Osteoblast (primary cell): ENCODE measurements around the gene MAP3K2. TPM values are rescaled to one million over a fixed set of nuclear protein-coding genes. Genes with fewer than 3 reads are reported as not detected.

ENCODE experiments used
- DNase-seq: peaks from one replicate; pipeline ENCODE4 v3.0.0; 2011; ENCODE audit warnings: low spot score, mixed read lengths; ENCODE audit not compliant: insufficient read length; ENCODE audit errors: missing footprints
- H2AFZ ChIP-seq: 2 replicates; pipeline ENCODE4 v1.6.0; 2011; ENCODE audit warnings: mild to moderate bottlenecking, low read length
- H3K27ac ChIP-seq: 2 replicates; pipeline ENCODE4 v1.5.1; 2011; ENCODE audit warnings: mild to moderate bottlenecking, low read depth, low read length, moderate library complexity
- H3K27me3 ChIP-seq: 2 replicates; pipeline ENCODE4 v1.6.0; 2012; ENCODE audit warnings: mild to moderate bottlenecking, control low read depth, inconsistent platforms, low read length, moderate library complexity; ENCODE audit not compliant: insufficient read depth
- H3K36me3 ChIP-seq: 2 replicates; pipeline ENCODE4 v1.5.1; 2011; ENCODE audit warnings: mild to moderate bottlenecking, low read length, control low read depth, moderate library complexity; ENCODE audit not compliant: insufficient read depth
- H3K4me1 ChIP-seq: 2 replicates; pipeline ENCODE4 v1.5.1; 2011; ENCODE audit warnings: mild to moderate bottlenecking, low read length, control low read depth, moderate library complexity; ENCODE audit not compliant: insufficient read depth
- H3K4me2 ChIP-seq: 2 replicates; pipeline ENCODE4 v1.6.0; 2011; ENCODE audit warnings: mild to moderate bottlenecking, low read length; ENCODE audit not compliant: insufficient read depth
- H3K4me3 ChIP-seq: fragments of 200-600 bp; sonication (generic); 3 replicates; pipeline ENCODE4 v1.5.1; 2012; ENCODE audit warnings: mild to moderate bottlenecking, low read length, inconsistent platforms; ENCODE audit not compliant: insufficient read depth
- H3K79me2 ChIP-seq: 2 replicates; pipeline ENCODE4 v1.6.0; 2012; ENCODE audit warnings: mild to moderate bottlenecking, low read length, control low read depth, inconsistent platforms; ENCODE audit not compliant: insufficient read depth
- H3K9me3 ChIP-seq: 2 replicates; pipeline ENCODE4 v1.5.1; 2011; ENCODE audit warnings: low read depth, low read length, control low read depth
- H4K20me1 ChIP-seq: 2 replicates; pipeline ENCODE4 v1.6.0; 2012; ENCODE audit warnings: mild to moderate bottlenecking, low read length, control low read depth; ENCODE audit not compliant: insufficient read depth
- CTCF ChIP-seq: IDR thresholded peaks from 2 replicates; pipeline ENCODE4 v1.5.1; 2011; ENCODE audit warnings: mild to moderate bottlenecking, low read depth, low read length, moderate library complexity; ENCODE audit errors: extremely low read depth
- total RNA-seq: library from RNA; depleted of rRNA; stranded (reverse); fragments of >200 nt; gene quantifications from 2 replicates; pipeline ENCODE4 v1.2.3, GENCODE V29; 2012

The MAP3K2 gene
- total RNA-seq, 1 donor = 64.1 TPM

GRCh38 chr2:127400897-127401756, 13.4 kb upstream of the MAP3K2 start:
- H3K27ac ChIP-seq = no peak overlapping the region
- H3K4me3 ChIP-seq = no peak overlapping the region
- peaks cover 12% of the 10 kb centered on the region for H3K4me1 ChIP-seq
- no peaks in the 10 kb centered on the region for H3K36me3 ChIP-seq
- H2AFZ ChIP-seq = no peak overlapping the region
- TF ChIP-seq CTCF = no peak
- H3K27me3 ChIP-seq = no peaks in the 10 kb centered on the region
- no peaks in the 10 kb centered on the region for H3K79me2 ChIP-seq
- no peaks in the 10 kb centered on the region for H4K20me1 ChIP-seq
- H3K4me2 ChIP-seq = no peak overlapping the region
- no peaks in the 10 kb centered on the region for H3K9me3 ChIP-seq
- no peak for DNase-seq

- H3K9me3 ChIP-seq = no peaks in the 10 kb centered on the region
Measured at GRCh38 chr2:127400533-127400896, 12.7 kb upstream of the MAP3K2 start.

GRCh38 chr2:127398239-127398590, 10.4 kb upstream of the MAP3K2 start:
- peak; percentile 99 for DNase-seq
- Histone ChIP-seq H3K4me3 (peak overlapping the region; percentile 6), H3K27me3 (no peaks in the 10 kb centered on the region), H3K9me3 (no peaks in the 10 kb centered on the region), H3K79me2 (no peaks in the 10 kb centered on the region), H4K20me1 (no peaks in the 10 kb centered on the region), H2AFZ (peak overlapping the region; percentile 48), H3K4me1 (peaks cover 12% of the 10 kb centered on the region), H3K36me3 (no peaks in the 10 kb centered on the region), H3K27ac (no peak overlapping the region), H3K4me2 (peak overlapping the region; percentile 55)
- no peak for TF ChIP-seq CTCF

More at GRCh38 chr2:127400533-127400896, 12.7 kb upstream of the MAP3K2 start:
- DNase-seq = no peak
- no peak for TF ChIP-seq CTCF
- Histone ChIP-seq H3K79me2 (no peaks in the 10 kb centered on the region), H3K27me3 (no peaks in the 10 kb centered on the region), H2AFZ (no peak overlapping the region), H3K4me2 (no peak overlapping the region), H3K4me3 (no peak overlapping the region), H3K27ac (no peak overlapping the region), H4K20me1 (no peaks in the 10 kb centered on the region), H3K4me1 (peaks cover 12% of the 10 kb centered on the region), H3K36me3 (no peaks in the 10 kb centered on the region)

GRCh38 chr2:127397568-127398238, 9.9 kb upstream of the MAP3K2 start:
- H3K27ac ChIP-seq = no peak overlapping the region
- peak overlapping the region; percentile 55 for H3K4me2 ChIP-seq

More at GRCh38 chr2:127397568-127398238, 9.9 kb upstream of the MAP3K2 start:
- DNase-seq = no peak
- Histone ChIP-seq H3K79me2 (no peaks in the 10 kb centered on the region), H3K4me1 (peaks cover 17% of the 10 kb centered on the region), H2AFZ (peak overlapping the region; percentile 48), H3K9me3 (no peaks in the 10 kb centered on the region), H3K27me3 (no peaks in the 10 kb centered on the region), H3K36me3 (no peaks in the 10 kb centered on the region), H3K4me3 (no peak overlapping the region), H4K20me1 (no peaks in the 10 kb centered on the region)
- no peak for TF ChIP-seq CTCF
